Uterus (tissue), 4 donors: Measurements from ENCODE around the gene ADCY5. TPM values are rescaled to one million over a fixed set of nuclear protein-coding genes. Genes with fewer than 3 reads are reported as not detected.
A peak's percentile ranks its signal among the peaks of the same experiment; 100 is the strongest.

ENCODE experiments used
- DNase-seq, 2 donors: peaks; one replicate each; pipeline ENCODE4 v3.0.0-alpha.2; 2019 to 2020
- H3K27ac ChIP-seq, 2 donors: fragments of 200-600 bp; sonication (generic); 1 replicate in 1 of 2; 2 replicates in 1 of 2; pipeline ENCODE4 v1.5.1; 2016 to 2018
- H3K27me3 ChIP-seq, 2 donors: fragments of 200-600 bp; sonication (generic); one replicate each; pipeline ENCODE4 v1.5.1; 2018 to 2019; ENCODE audit warnings: control low read depth in 1 of 2
- H3K36me3 ChIP-seq, 2 donors: fragments of 200-600 bp; sonication (generic); one replicate each; pipeline ENCODE4 v1.5.1; 2019; ENCODE audit warnings: control low read depth in 1 of 2
- H3K4me1 ChIP-seq, 2 donors: fragments of 200-600 bp; sonication (generic); one replicate each; pipeline ENCODE4 v1.5.1; 2018 to 2019; ENCODE audit warnings: control low read depth in 1 of 2
- H3K4me3 ChIP-seq, 2 donors: fragments of 200-600 bp; sonication (generic); 1 replicate in 1 of 2; 2 replicates in 1 of 2; pipeline ENCODE4 v1.5.1; 2018 to 2019; ENCODE audit warnings: mild to moderate bottlenecking in 1 of 2
- H3K9me3 ChIP-seq, 2 donors: fragments of 200-600 bp; sonication (generic); one replicate each; pipeline ENCODE4 v1.5.1; 2019; ENCODE audit warnings: control low read depth in 1 of 2
- POLR2A ChIP-seq, 2 donors: fragments of 450-650 bp; IDR thresholded peaks; one replicate each; pipeline ENCODE4 v1.6.1; 2016; ENCODE audit warnings: antibody characterized with exemption in 2 of 2, mild to moderate bottlenecking in 1 of 2, moderate library complexity in 1 of 2
- intact Hi-C: fragments of 100-400 bp; cut with DNase I; formaldehyde crosslinking; loops from one replicate; pipeline ENCODE4 v1.15.1; 2023; ENCODE audit warnings: low total_unique reads
- total RNA-seq, 4 donors: library from RNA; depleted of rRNA in 3 of 4; stranded (reverse); fragments of >200 nt in 3 of 4; gene quantifications; one replicate each; pipeline versions ENCODE4 v1.1.0 to v1.2.4, GENCODE V29; 2014 to 2023
- TF ChIP-seq, protein P1 (sequence below), 4 experiments: fragments of 200-600 bp in 2 of 4; fragments of 450-650 bp in 2 of 4; sonication (generic) in 2 of 4; IDR thresholded peaks; one replicate each; pipeline ENCODE4 v1.5.1; 2016 to 2019; ENCODE audit warnings: antibody characterized with exemption in 4 of 4, mild to moderate bottlenecking in 2 of 4, moderate library complexity in 1 of 4
- donor health status: DM: yes; HTN: yes; CAD: no.

Gene ADCY5
- total RNA-seq, 4 donors from 2014 or later: 21.1 to 43.5 (median 34.7) TPM

DNA sequence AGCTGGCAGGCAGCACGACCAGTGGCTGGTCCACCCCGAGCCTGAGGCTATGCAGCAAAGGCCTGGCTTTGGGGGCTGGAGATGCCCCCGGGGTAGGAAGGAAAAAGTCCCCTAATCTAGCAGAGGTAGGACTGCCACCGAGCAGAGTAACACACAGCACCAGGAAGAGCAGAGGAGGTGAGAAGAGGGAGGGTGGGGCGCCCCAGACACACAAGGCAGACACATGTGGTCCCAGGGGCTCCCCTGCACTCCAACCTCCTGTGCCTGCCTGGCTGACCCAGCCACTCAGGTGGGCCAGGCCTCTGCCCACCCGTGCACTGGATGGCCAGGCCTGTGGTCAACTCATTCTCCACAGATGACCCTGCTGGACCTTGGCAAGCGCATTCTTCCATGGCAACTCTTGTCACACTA is 112.4 kb downstream of the ADCY5 start:
- no peaks in the 10 kb centered on the region for H3K36me3 ChIP-seq
- no peak overlapping the region for H3K4me3 ChIP-seq
- no peak for DNase-seq
- no peak for TF ChIP-seq POLR2A (IDR thresholded peaks at IDR 0.05)
- TF ChIP-seq, protein P1, sequence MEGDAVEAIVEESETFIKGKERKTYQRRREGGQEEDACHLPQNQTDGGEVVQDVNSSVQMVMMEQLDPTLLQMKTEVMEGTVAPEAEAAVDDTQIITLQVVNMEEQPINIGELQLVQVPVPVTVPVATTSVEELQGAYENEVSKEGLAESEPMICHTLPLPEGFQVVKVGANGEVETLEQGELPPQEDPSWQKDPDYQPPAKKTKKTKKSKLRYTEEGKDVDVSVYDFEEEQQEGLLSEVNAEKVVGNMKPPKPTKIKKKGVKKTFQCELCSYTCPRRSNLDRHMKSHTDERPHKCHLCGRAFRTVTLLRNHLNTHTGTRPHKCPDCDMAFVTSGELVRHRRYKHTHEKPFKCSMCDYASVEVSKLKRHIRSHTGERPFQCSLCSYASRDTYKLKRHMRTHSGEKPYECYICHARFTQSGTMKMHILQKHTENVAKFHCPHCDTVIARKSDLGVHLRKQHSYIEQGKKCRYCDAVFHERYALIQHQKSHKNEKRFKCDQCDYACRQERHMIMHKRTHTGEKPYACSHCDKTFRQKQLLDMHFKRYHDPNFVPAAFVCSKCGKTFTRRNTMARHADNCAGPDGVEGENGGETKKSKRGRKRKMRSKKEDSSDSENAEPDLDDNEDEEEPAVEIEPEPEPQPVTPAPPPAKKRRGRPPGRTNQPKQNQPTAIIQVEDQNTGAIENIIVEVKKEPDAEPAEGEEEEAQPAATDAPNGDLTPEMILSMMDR (IDR thresholded peaks at IDR 0.05): no peak
- intact Hi-C loops: no loop called here
- H3K27ac ChIP-seq: no peak overlapping the region
- no peaks in the 10 kb centered on the region for H3K9me3 ChIP-seq
- H3K27me3 ChIP-seq: no peaks in the 10 kb centered on the region
- no peaks in the 10 kb centered on the region for H3K4me1 ChIP-seq

DNA sequence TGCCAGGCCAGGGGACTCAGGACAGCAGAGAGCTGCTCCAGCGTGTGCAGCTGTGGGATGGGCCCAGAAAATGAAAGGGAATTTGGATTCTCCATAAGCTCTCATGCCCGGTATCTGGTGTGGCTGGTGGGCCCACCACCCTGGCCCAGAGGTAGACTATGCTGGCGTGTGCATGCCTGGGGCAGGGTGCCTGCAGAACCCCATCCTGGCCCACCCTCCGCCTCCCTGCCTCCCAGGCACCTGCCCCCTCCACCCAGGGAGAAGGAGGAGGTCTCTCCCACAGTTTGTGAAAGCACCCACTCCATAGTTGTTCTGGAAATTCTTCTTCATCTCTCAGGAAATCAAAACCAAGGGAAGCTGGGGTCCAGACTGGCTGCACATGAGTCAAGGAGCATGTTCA is 112.9 kb downstream of the ADCY5 start:
- TF ChIP-seq POLR2A (IDR thresholded peaks at IDR 0.05): no peak
- TF ChIP-seq, protein P1 (IDR thresholded peaks at IDR 0.05): no peak
- H3K9me3 ChIP-seq: no peaks in the 10 kb centered on the region
- no peaks in the 10 kb centered on the region for H3K4me1 ChIP-seq
- no peaks in the 10 kb centered on the region for H3K27me3 ChIP-seq
- H3K36me3 ChIP-seq: no peaks in the 10 kb centered on the region
- no peak overlapping the region for H3K27ac ChIP-seq
- H3K4me3 ChIP-seq: no peak overlapping the region
- intact Hi-C loops: no loop called here
- DNase-seq: no peak

DNA sequence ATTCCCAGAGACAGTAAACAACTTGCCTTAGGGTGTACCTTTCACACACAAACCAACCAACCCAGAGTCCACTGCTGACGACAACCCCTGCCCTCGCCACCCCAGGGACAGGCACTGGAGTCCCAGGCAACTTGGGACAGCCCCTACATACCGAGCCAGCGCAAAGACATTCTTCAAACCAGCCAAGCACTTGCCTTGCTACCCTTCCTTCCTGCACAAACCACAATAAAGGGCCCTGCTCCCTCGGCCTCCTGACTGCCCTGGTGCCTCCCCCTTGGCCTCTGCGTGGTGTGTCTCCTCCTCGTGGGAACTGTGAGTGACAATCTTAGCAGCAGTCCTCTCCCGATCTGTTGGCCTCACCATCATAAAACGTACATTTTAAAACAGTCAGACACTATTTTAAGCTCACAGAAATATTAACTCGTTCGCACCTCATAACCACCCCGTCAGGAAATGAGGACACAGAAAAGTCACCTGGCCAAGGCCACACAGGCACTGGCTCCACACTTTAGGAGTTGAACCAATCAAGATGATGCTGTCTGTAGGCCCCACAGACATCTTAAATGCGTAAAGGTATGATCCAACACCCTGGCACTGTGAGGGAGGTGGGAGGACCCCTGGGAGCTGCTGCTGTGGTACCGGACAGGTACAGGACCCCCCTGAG is 113.8 kb downstream of the ADCY5 start:
- intact Hi-C loops: no loop called here
- no peaks in the 10 kb centered on the region for H3K27me3 ChIP-seq
- no peaks in the 10 kb centered on the region for H3K36me3 ChIP-seq
- H3K9me3 ChIP-seq: no peaks in the 10 kb centered on the region
- no peak for TF ChIP-seq POLR2A (IDR thresholded peaks at IDR 0.05)
- TF ChIP-seq, protein P1 (IDR thresholded peaks at IDR 0.05): no peak
- no peaks in the 10 kb centered on the region for H3K4me1 ChIP-seq
- H3K27ac ChIP-seq: no peak overlapping the region
- no peak for DNase-seq
- no peak overlapping the region for H3K4me3 ChIP-seq

DNA sequence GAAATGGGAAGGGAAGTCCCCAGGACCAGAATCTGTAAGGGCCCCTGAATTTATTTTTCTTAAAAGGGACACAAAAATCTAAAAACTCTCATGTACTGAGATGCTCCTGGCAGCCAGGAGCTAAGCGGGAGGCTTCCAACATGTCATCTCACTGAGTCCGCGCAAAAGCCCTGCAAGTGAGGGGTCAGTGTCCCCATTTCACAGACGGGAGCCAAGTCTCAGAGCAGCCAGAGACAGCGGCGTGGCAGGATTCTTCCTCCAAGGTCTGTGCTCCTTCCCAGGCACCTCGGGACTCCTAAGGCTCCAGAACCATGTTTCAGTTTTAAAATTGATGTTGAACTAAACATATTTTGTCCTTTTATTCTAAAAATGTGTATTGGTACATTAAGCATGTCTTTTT is 114.8 kb downstream of the ADCY5 start:
- Histone ChIP-seq H3K27ac (no peak overlapping the region), H3K9me3 (no peaks in the 10 kb centered on the region), H3K27me3 (no peaks in the 10 kb centered on the region), H3K36me3 (no peaks in the 10 kb centered on the region), H3K4me1 (no peaks in the 10 kb centered on the region), H3K4me3 (no peak overlapping the region)
- intact Hi-C loops: no loop called here
- no peak for DNase-seq
- TF ChIP-seq, protein P1 (IDR thresholded peaks at IDR 0.05): no peak
- TF ChIP-seq POLR2A (IDR thresholded peaks at IDR 0.05): no peak

DNA sequence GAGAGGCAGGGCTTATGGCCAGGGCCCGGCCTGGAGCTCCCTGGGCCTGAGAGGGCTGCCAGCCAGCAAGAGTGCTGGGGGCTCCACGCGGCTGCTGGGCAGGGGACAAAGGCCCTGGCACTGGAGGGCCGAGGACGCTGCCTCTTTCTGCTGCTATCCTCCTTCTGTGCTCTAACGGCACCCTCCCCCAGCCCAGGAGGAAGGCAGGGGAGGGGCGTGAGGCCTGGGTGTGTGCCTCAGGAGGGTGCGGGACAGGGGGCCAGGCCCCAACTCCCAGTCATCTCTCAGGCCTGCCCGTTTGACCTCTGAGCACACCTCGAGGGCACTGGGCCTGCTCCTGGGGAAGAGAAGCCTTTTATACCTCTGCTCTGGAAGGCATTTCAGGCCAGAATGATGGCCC is 115.5 kb downstream of the ADCY5 start:
- no peak for DNase-seq
- intact Hi-C loops: no loop called here
- Histone ChIP-seq H3K4me1 (no peaks in the 10 kb centered on the region), H3K4me3 (no peak overlapping the region), H3K9me3 (no peaks in the 10 kb centered on the region), H3K27ac (peak overlapping the region; percentile 23 to 41), H3K36me3 (no peaks in the 10 kb centered on the region), H3K27me3 (no peaks in the 10 kb centered on the region)
- TF ChIP-seq POLR2A (IDR thresholded peaks at IDR 0.05): no peak
- TF ChIP-seq, protein P1 (IDR thresholded peaks at IDR 0.05): no peak
